SU-DHL-6 (cell line): Measurements from ENCODE around the gene PAFAH1B1.

Experiments
- H2AFZ ChIP-seq: fragments of 200-600 bp; sonication (generic); 2 replicates; pipeline ENCODE4 v1.6.1; 2014; ENCODE audit warnings: low read depth, mild to moderate bottlenecking, moderate library complexity, mixed read lengths, antibody characterized with exemption, low read length; ENCODE audit not compliant: severe bottlenecking
- H3F3A ChIP-seq: fragments of 200-600 bp; shearing (Covaris generic); 2 replicates; pipeline ENCODE4 v1.6.0; 2016; ENCODE audit warnings: antibody characterized with exemption, mild to moderate bottlenecking; ENCODE audit not compliant: insufficient read depth
- H3K27ac ChIP-seq: fragments of 200-600 bp; sonication (generic); 2 replicates; pipeline ENCODE4 v1.5.1; 2016; ENCODE audit warnings: low read depth, mild to moderate bottlenecking, low read length, moderate library complexity, mixed read lengths
- H3K27me3 ChIP-seq: fragments of 200-600 bp; sonication (generic), shearing (Covaris generic); 2 replicates; pipeline ENCODE4 v1.6.0; 2014; ENCODE audit warnings: mild to moderate bottlenecking, low read length
- H3K36me3 ChIP-seq: fragments of 200-600 bp; sonication (generic); 2 replicates; pipeline ENCODE4 v1.6.1; 2014; ENCODE audit warnings: mild to moderate bottlenecking, low read length, mixed read lengths
- H3K4me2 ChIP-seq: fragments of 300-600, 200-600 bp; shearing (Covaris generic), sonication (generic); 2 replicates; pipeline ENCODE4 v1.6.0; 2014; ENCODE audit warnings: low read length, low read depth, mild to moderate bottlenecking; ENCODE audit not compliant: poor library complexity, severe bottlenecking
- H3K4me3 ChIP-seq: fragments of 200-600 bp; sonication (generic); 2 replicates; pipeline ENCODE4 v1.5.1; 2014; ENCODE audit warnings: antibody characterized with exemption, low read length, mild to moderate bottlenecking, mixed read lengths; ENCODE audit not compliant: insufficient read depth, poor library complexity, severe bottlenecking
- H3K79me2 ChIP-seq: fragments of 200-600 bp; sonication (generic); 2 replicates; pipeline ENCODE4 v1.6.1; 2014; ENCODE audit warnings: mild to moderate bottlenecking, low read length, moderate library complexity; ENCODE audit not compliant: insufficient read depth
- H3K9ac ChIP-seq: fragments of 200-600 bp; sonication (generic); 2 replicates; pipeline ENCODE4 v1.7.0; 2014; ENCODE audit warnings: mild to moderate bottlenecking, low read length
- H3K9me2 ChIP-seq: fragments of 200-600 bp; sonication (generic); replicated peaks from 2 replicates; pipeline ENCODE4 v1.6.1; 2014; ENCODE audit warnings: low read length; ENCODE audit not compliant: insufficient read depth
- H3K9me3 ChIP-seq: fragments of 200-600 bp; sonication (generic); 2 replicates; pipeline ENCODE4 v1.6.1; 2014; ENCODE audit warnings: low read length, mixed read lengths; ENCODE audit not compliant: insufficient read depth
- H4K20me1 ChIP-seq: fragments of 200-600 bp; sonication (generic); 2 replicates; pipeline ENCODE4 v1.6.1; 2014; ENCODE audit warnings: low read depth, mild to moderate bottlenecking, antibody characterized with exemption, low read length, moderate library complexity, mixed read lengths
- CTCF ChIP-seq: fragments of 200-600 bp; sonication (generic); IDR thresholded peaks from one replicate; pipeline ENCODE4 v1.5.1; 2017; ENCODE audit warnings: antibody characterized with exemption, mild to moderate bottlenecking, low read length, moderate library complexity; ENCODE audit not compliant: insufficient read depth, poor library complexity, severe bottlenecking
- EZH2phosphoT487 ChIP-seq: fragments of 200-600 bp; sonication (generic), shearing (Covaris generic); conservative IDR thresholded peaks from 2 replicates; pipeline ENCODE4 v1.6.1; 2018; ENCODE audit warnings: mild to moderate bottlenecking, antibody characterized with exemption, low read length, moderate library complexity, mixed read lengths

Gene PAFAH1B1

GRCh38 chr17:2594722-2595599 lies 1.5 kb downstream of the PAFAH1B1 start:
- no peak for TF ChIP-seq CTCF
- no peak for TF ChIP-seq EZH2phosphoT487
- H3K9me2 ChIP-seq, result no peaks in the 10 kb centered on the region
- H3K79me2 ChIP-seq, result peaks cover 62% of the 10 kb centered on the region
- no peaks in the 10 kb centered on the region for H3F3A ChIP-seq
- H3K27me3 ChIP-seq, result no peaks in the 10 kb centered on the region
- peak overlapping the region; percentile 94 for H3K4me3 ChIP-seq
- H2AFZ ChIP-seq, result no peak overlapping the region
- H3K9me3 ChIP-seq, result no peaks in the 10 kb centered on the region
- H3K4me2 ChIP-seq, result peak overlapping the region; percentile 74
- H3K36me3 ChIP-seq, result no peaks in the 10 kb centered on the region; the same call in 1 of the 2 replicates
- H4K20me1 ChIP-seq, result peaks cover 34% of the 10 kb centered on the region
- peak overlapping the region; percentile 99 for H3K9ac ChIP-seq
- H3K27ac ChIP-seq, result peak overlapping the region; percentile 82

DNA sequence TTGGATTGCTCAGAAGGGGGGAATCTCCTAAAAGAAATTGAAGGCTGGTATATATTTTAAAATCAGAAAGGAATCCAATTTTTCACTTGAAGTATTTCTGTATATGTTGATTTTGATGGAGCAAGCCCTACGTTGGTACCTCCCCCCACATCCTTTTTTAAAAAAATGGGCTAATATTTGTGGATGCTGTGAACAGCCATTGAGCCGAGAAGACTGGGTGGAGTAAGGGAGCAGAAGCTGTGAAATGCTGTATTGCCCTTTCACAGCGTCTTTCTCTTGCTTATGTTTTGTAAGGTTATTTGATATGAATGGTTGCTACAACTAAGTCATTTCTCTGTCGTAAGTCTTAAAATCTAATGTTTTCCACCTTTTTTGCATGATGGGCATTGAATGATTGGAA lies 2.3 kb downstream of the PAFAH1B1 start:
- peaks cover 34% of the 10 kb centered on the region for H4K20me1 ChIP-seq
- no peak overlapping the region for H3K27ac ChIP-seq
- H3K4me3 ChIP-seq, result peak overlapping the region; percentile 94
- H3K27me3 ChIP-seq, result no peaks in the 10 kb centered on the region
- peaks cover 69% of the 10 kb centered on the region for H3K79me2 ChIP-seq
- H3K9me2 ChIP-seq, result no peaks in the 10 kb centered on the region
- H3K9ac ChIP-seq, result peak overlapping the region; percentile 99
- no peak overlapping the region for H2AFZ ChIP-seq
- peak overlapping the region; percentile 74 for H3K4me2 ChIP-seq
- no peaks in the 10 kb centered on the region for H3F3A ChIP-seq
- no peaks in the 10 kb centered on the region for H3K9me3 ChIP-seq
- TF ChIP-seq EZH2phosphoT487 (no peak), CTCF (no peak)
- no peaks in the 10 kb centered on the region; the same call in 1 of the 2 replicates for H3K36me3 ChIP-seq

DNA sequence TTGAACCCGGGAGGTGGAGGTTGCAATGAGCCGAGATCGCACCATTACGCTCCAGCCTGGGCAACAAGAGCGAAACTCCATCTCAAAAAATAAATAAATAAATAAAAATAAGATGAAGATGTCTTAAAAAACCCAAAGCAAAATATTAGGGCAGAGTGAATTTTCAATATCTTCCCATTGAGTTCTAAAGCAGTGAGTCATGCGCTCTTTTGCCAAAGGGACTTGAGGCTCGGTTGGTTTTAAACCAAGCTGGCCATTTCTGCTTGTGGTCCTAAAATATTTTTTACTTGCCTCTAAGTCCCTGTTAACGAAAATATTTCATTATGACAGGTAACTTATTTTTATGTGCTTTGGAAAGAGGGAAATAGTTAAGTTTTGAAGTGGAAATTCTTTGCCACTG lies 4.7 kb downstream of the PAFAH1B1 start:
- peaks cover 46% of the 10 kb centered on the region for H4K20me1 ChIP-seq
- H3K27ac ChIP-seq, result no peak overlapping the region
- H3K36me3 ChIP-seq, result no peaks in the 10 kb centered on the region; the same call in 1 of the 2 replicates
- no peaks in the 10 kb centered on the region for H3K9me3 ChIP-seq
- H3F3A ChIP-seq, result 0 out of 2 replicates have a peak, but pooled peaks cover 3% of the 10 kb centered on the region
- H3K79me2 ChIP-seq, result peaks cover 94% of the 10 kb centered on the region
- no peak overlapping the region for H3K9ac ChIP-seq
- H3K4me2 ChIP-seq, result peak overlapping the region; percentile 41
- no peak overlapping the region for H3K4me3 ChIP-seq
- H2AFZ ChIP-seq, result no peak overlapping the region
- no peak for TF ChIP-seq CTCF
- TF ChIP-seq EZH2phosphoT487, result no peak
- no peaks in the 10 kb centered on the region for H3K27me3 ChIP-seq
- no peaks in the 10 kb centered on the region for H3K9me2 ChIP-seq
